Non-pigmented ciliary epithelial cell (primary cell): ENCODE results near the gene RIMS4.

ENCODE experiments used
- DNase-seq: peaks from one replicate; pipeline ENCODE4 v3.0.0-alpha.2; 2010; ENCODE audit warnings: low read depth

RIMS4 gene

DNA sequence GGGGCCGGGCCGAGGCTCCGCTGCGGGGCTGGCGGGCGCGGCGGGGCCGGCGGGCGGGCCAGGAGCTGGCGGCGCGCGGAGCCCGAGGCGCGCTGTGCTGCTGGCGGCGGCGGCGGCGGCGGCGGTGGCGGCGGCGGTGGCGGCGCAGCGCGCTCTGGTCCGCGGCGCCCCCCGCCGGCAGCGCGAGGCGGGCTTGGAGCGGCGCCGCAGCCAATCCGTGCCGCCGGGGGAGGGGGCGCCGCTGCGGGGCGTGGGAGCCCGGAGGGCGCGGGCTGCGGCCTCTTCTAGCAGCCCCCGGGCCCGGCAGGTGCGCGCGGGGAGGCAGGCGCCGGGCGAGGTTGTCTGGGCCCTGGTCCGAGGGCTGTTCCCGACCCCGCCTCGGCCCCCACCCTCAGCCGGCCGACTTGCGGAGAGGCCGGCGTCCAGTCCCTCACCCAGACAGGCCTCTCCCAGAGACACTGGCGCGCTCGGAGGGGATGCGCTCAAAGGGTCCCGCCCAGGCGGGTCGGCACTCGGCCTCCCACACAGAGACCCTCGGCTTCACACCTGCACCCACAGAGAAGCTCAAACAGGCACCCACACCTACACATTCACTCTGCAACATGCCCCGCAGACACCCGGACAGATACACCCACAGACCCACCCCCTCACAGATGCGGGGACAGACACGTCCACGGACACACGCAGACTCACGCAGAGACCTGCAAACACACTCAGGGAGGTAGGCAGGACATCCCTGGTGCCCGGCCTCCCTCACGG lies at the start of gene RIMS4:
Gene RIMS4 (minus strand): TSS at position 156 of the 759 bp plus-strand sequence. CDS start 275 bp downstream, outside the sequence.
- no peak for DNase-seq

DNA sequence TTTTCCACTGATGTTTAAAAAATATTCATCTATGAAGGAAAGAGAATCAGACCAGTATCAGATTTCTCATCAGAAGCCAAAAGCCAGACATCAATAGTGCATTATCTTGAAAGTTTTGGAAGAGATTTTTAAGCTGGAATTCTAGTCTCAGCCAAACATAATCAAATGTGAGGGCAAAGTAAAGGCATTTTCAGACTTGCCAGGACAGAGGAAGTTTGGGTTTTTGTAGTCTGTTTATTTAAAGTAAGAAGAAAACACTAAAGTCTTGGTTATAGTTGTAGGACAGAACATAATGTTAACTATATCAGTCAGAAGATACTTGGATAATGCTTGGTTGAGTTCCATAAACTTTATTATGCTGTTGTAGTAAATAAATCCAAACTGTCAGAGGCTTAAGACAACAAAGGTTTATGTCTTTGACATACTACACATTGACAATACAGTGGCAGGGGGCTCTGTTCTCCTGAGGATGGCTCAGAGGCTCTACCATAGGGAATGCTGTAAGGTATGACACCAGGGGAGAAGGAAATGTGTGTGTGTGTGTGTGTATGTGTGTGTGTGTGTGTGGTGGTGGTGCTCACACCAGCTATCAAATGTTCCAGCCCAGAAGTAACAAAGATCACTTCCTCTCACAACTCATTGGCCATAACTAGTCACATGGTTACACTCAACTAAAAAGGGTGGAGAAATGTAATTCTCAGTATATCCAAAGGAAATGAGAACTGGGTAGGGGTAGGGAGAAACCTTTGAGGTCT lies 48.4 kb upstream of the RIMS4 start:
- no peak for DNase-seq

DNA sequence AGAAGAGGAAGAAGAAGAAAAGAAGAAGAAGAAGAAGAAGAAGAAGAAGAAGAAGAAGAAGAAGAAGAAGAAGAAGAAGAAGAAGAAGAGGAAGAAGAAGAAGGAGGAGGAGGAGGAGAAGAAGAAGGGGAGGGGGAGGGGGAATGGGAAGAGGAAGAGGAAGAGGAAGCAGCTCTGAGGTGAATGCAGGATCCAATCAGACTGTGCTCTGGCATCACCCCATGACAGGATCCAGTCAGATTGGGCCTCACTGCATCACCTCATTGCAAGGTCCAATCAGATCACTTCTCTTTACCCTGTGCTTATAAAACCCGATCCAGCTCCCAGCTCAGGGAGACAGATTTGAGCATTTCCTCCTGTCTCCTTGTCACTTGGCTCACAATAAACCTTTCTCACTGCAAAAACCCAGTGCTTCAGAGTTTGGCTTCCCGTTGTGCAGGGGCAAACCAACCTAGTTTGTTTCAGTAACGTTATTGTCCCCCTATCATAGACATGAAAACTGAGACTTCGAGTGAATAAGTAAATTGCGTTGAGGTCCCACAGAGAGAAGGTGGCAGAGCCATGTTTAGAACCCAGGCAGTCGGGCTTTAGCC lies 46.6 kb upstream of the RIMS4 start:
- no peak for DNase-seq

DNA sequence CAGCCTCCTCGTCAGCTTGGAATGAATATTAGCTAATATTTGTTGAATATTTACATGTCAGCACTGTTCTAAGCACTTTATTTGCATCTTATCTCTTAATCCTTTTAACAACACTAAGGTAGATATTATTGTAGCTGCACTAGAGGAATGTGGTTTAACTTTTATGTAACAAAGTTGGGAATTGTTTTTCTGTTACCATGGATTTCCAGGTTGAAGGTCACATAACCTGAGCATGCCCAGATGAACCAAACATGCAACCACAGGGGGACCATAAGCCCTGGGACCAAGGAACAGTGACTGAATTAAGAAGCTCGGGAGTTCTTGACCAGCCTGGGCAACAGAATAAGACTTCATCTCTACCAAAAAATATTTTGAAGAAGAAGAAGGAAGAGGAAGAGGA lies 46.1 kb upstream of the RIMS4 start:
- DNase-seq: no peak

DNA sequence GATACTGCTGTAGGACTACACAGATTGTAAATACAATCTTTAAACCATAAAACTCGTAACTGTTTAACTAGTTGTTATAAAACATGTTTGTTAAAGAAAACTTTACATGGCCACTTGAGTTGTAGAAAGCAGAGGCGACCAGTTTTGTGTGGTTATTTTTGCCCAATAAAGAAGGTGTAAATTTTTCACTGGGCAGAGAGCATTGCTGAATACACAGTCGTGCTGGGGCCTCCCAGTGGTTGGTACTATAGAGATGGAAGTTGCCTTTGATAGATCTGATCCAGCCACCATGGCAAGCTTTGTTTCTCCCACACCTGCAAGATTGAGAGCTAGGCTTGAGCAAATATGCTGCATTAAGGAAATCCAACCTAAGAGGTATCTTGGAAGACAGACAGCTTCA lies 41.2 kb upstream of the RIMS4 start:
- DNase-seq: no peak

DNA sequence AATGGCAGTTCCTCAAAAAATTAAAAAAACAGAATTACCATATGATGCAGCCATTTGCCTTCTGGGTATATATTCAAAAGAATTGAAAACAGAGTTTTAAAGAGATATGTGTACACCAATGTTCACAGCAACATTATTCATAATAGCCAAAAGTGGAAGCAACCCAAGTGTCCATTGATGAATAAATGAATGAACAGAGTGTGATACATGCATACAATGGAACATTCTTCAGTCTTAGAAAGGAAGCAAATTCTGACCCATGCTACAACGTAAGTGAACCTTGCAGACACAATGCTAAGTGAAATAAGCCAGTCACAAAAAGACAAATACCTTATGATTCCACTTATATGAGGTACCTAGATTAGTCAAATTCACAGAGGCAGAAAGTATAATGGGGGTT lies 40.5 kb upstream of the RIMS4 start:
- no peak for DNase-seq

DNA sequence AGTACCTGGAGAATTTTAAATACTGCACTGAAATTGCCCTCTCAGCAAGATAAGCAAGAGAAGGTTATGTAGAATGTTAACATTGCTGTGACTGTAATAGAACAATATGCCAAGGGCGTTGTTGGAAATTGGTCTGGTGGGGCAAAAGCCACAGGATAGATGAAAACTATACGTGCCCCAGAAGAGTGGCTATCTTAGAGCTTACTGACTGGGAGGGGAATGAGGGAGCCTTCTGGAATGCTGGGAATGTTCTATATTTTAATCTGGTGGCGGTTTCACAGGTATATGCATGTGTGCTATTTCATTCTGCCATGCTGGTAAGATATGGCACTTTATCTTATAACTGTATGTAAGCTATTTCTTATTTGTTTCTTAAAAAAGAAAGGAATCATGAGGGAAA lies 39.9 kb upstream of the RIMS4 start:
- no peak for DNase-seq

DNA sequence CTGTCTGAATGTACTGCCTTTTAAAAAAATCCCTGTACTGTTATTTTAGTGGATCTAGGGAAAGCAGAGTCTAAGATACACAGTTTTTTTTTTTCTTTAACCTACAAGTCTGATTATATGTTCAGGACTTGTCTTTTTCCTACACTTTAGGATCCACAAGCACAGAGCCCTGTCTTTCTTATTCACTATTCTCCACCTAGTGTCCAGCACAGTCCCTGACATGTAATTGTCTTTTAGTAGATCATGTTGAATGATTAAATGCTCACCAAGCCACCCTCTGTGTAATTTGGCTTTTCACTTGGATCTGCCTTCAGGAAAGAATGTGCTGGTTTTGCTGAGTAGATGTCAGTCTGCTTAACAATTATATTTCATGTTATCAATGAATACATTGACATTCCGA lies 39.4 kb upstream of the RIMS4 start:
- DNase-seq: no peak

DNA sequence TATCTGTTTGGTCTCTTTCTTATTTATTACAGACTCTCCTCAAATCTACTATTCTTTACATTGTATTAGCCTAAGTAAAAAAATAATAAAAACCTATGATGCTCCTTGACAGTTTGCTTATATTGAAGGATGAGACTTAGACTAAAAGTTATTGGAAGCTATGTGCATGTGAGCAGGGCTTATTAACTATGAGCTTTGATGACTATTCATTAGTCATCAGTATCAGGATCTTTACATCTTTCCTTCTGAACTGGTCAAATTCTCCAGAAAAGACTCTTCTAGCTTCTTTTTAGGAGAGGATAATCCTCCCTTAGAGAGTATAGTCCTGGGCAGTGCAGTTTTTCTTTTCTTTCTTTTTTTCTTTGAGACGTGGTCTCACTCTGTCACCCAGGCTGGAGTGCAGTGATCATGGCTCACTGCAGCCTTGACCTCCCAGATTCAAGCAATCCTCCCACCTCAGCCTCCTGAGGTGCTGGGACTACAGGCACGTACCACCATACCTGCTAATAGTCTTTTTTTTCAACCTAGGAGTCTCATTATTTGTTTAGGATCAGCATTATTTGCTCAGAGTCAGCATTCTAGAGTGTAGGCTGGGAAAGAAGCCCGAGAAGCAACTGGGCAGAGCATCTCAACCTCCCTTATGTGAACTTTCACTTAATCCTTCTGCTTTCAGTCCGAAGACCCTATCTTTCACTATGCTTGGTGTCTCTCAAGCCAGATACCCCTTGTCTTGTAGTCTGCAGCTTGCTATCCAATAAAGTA lies 38.1 kb upstream of the RIMS4 start:
- no peak for DNase-seq

DNA sequence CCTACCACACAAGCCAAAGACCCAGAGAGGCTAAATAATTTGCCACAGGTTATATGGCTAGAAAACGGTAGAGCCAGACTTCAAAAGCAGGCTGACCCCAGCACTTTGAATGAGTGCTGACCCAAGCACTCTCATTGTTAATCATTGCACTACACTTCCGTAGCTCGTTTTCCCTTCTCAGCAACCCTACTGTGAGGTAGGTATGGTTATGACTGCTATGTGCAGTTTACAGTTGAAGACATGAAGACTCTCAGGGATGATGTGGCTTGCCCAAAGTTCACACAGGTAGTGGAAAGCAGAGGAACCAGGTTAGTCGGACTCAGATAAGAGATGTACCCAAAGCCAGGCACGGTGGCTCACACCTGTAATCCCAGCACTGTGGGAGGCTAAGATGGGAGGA lies 33.5 kb upstream of the RIMS4 start:
- DNase-seq: no peak

DNA sequence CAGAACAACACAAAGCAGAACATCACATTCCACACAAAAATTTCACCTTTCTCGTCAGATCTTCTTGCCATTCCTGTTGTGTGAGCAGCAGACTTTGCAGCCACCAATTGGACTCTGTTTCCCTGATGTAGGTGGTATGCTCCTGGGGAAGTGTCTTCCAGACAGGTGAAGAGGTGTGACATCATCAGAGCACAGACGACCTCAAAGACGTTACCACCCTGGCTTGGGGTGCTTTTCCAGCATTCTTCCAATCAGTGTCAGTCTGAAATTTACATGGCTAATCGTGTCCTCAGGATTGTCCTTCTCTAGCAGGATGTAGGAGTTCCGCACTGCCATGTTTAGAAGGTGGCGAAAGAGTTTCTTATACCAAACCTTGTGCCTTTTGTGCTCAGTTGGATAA lies 31.6 kb upstream of the RIMS4 start:
- DNase-seq: no peak

DNA sequence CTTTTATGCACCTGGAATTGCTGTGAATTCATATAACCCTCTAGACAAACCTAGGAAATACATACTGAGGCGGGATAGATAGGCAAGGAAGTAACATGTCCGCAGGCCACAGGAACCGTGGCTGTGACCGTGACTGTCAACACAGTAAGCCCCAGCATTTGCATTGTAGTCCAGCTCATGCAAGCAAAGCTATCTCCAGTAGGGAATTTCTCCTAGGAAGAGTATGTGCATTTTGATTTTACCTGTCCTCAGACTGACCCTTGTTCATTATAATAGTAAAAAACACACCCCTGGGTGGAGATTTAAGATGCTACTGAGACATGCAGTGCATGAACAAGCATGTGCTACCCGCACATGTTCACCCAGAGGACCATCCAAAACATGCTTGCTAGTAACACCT lies 30.5 kb upstream of the RIMS4 start:
- DNase-seq: no peak

DNA sequence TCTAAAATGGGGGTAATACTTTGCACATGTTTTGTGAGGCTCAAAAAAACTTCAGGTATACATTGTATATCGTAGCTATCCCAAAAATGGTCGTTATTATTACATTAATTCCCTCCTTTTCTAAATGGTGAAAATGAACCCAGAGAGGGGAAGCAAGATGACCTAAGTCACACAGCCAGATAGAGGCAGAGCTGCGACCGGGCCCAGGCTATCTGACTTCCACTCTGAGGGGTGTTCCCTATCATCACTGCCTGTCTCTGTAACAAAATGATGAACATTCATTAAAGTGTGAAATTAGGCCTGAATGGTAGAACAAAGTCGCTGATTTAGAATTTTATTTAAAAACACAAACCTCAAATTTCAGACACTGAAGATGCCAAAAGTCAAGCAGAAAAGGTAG lies 29.1 kb upstream of the RIMS4 start:
- DNase-seq: no peak

DNA sequence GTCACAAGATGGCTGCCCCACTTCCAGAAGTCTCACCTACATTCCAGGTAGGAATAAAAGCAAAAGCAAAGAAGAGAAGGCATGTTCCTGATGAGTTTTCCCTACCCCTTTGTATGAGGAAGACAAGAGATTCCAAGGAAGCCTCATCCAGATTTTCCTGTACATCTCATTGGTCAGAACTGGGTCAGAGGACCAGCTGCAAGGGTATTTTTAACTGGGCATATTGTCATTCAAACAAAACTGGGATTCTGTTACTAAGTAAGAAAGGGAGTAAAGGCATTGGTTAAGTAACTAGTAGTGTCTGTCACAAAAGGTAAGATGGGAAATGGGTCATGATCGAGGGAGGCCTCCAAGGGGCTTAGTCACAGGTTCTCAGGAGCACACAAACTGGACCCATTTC lies 28.2 kb upstream of the RIMS4 start:
- DNase-seq: no peak

DNA sequence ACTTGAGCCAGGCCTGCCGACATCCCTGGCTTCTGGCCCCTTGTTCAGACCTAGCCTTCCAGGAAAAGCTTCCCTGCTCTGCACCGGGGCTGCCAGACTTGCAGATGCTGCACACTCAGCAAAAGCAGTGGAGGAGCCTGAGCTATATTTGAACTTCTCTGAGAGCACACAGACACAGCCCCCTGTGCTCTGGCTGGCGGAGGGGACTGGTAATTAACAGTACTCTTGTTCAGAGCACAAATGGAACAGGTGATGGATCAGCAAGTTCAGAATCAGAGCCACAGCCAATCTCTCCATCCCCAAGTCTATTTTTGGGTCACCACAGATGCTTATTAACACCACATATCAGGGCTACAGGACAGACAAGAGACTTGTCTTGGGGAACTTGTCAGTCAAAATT lies 27.6 kb upstream of the RIMS4 start:
- DNase-seq: no peak

DNA sequence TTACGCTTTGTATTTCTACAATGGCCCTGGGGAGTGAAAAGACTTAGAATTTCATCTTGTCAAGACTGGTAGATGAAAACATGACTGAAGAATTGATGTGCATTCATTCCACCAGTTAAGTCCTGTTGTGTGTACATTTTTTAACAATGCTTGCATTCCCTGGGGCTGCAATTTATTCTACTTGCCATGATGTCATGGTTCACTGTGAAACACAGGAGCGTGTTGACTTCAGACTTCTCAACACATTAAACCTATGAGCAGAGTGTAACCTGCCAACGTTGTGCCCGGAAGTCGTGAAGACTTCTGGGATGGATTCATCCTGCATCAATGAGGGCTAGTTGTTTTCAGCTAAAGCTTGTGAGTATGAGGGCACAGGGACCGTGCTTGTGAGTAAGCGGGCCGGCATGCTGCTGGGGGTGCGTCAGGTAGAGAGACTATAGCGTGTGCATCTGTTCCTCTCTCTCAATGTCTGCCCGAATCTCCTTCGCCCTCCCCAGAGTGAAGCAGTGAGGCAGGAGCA lies 26.3 kb upstream of the RIMS4 start:
- no peak for DNase-seq

DNA sequence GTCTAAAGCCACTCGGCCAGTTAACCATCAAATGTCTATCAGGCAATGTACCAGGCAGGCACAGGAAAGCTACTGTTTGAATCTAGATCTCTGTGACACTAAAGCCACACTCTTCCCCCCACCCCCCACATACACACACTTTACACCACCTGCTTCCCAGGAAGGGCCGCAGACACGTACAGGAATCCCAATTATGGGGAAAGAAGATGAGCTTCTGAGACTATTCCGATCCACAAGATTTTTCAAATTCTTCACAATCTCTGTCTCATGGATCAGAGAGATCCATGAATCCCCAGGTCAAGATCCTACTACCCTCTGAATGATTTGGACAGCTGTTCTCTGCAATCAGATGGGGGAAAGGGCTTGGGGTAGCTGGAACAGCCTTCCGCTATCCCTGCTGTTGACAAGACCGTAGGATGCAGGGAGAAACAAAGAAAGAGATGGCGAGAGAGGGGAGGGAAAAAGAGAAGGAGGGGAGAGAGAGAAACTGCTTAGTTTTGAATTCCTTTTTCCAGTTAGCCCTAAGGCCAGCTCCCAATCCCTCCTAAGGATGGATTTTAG lies 25.4 kb upstream of the RIMS4 start:
- no peak for DNase-seq

DNA sequence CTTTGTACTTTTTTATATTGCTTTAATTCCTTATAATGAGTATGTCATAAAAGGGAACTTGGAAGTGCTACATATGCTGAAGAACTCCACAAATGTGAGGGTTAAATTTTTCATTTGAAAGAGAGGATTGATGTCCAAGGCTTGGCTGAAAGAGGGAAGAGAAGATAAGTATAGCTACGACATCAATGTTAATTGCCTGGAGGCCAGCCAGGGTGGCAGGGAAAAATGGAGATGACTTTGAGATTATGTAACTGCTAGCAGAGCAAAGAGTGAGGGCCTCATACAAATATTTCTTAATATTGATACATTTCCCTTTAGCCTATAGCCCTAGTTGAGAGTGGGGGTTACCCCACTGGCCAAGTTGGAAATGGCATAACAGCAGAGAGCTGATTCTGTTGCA lies 24.8 kb upstream of the RIMS4 start:
- DNase-seq: no peak

DNA sequence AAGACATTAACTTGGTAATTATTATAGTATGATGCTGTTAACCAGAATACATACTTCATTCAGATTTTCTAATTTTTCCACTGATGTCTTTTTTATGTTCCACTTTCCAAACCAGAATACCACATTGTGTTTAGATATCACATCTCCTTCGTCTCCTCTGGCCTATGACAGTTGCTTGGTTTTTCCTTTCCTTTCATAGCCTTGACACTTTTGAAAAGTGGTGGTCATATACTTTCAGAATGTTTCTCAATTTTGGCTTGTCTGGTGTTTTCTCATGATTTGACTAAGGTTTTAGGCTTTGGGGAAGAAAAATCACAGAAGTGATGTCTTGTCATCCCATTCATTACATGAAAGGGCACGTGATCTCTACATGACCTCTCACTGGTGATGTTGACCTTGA lies 24.3 kb upstream of the RIMS4 start:
- no peak for DNase-seq

DNA sequence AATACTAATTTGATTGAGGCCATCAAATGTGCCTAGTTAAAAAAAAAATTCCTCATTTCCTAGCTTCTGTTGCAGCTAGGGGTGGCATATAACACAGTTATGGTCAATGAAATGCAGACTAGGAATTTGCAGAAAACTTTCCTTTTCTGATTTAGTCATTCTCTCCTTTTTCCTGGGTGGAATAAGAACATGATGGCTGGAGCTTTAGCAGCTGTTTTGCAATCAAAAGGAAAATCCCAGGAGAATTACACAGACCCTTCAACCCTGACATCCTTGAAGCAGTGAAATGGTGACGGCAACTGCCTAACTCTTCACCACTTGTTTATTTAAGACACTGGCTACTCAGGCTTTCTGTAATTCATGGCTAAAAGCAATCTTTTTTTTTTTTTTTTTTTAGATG lies 23.1 kb upstream of the RIMS4 start:
- no peak for DNase-seq

DNA sequence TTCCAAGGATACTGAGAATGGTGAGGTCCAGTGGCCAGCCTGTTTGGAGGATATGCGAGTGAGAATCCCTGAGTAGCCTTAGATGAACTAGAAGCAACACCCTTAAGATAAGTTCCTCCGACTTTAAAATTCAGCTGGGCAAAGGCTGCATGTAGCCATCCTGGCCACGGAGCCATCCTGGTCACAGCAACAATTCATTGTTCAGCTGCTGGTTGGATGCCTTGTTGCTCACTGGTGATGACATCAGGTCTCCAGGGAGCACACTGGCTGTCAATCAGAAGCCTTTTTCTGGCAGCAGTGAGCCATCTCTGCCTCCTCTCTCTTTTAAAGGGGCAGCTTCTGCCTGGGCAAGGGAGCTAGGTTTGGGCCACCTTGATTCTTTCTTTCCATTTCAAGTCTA lies 22.4 kb upstream of the RIMS4 start:
- no peak for DNase-seq

DNA sequence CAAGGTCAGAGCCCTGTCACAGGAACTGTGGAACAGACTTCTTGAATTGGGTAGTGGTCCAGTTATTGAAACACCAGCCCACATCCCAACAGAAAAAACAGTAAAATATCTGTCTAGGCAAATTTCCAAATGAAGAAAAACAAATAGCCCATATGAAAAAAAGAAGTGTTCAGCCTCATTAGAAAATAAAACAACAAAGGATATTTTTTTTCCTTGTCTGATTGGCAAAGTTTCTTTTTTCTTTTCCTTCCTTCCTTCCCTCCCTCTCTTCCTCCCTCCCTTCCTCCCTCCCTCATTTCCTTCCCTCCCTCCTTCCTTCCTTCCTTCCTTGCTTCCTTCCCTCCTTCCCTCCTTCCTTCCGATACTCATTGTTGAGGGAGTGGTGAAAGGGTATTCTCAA lies 20.6 kb upstream of the RIMS4 start:
- no peak for DNase-seq
